ENCODE data around the gene FMO2.

DNA sequence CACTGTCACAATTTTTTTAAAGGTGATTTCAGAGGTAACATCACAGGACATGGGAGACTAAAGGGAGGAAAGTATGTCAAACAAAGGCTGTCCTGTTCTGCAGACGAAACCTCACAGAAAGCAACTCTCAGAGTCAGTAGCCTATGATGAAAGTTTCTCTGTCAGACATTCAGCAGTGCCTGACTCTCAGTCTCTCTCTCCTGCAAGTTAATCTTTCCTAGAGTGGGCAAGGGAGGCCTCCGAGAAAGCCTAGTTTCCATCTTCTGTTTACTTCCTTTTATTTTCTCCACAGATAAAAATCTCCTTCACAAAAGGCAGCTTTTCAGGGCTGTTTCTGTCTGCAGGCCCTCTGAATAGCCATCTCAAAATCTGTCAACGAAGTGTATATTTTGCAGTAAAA, 24.9 kb upstream of the FMO2 start:
- TF ChIP-seq CTCF (IDR thresholded peaks at IDR 0.05), result no peak
- no peak for TF ChIP-seq POLR2A (IDR thresholded peaks at IDR 0.05)
- TF ChIP-seq POLR2AphosphoS5 (IDR thresholded peaks at IDR 0.05), result no peak
- TF ChIP-seq EP300 (IDR thresholded peaks at IDR 0.05), result no peak
